Body of pancreas (tissue), 4 donors: ENCODE measurements around the gene GALNT14.

Experiments used
- CTCF ChIP-seq, 7 experiments: fragments of 450-650 bp in 4 of 7; fragments of 200-600 bp in 3 of 7; sonication (generic) in 3 of 7; IDR thresholded peaks; one replicate each; pipeline ENCODE4 v1.5.1; 2016 to 2019; ENCODE audit warnings: antibody characterized with exemption in 7 of 7
- POLR2A ChIP-seq, 3 donors: fragments of 450-650 bp; IDR thresholded peaks; one replicate each; pipeline ENCODE4 v1.6.1; 2016; ENCODE audit warnings: antibody characterized with exemption in 3 of 3, mild to moderate bottlenecking in 2 of 3

DNA sequence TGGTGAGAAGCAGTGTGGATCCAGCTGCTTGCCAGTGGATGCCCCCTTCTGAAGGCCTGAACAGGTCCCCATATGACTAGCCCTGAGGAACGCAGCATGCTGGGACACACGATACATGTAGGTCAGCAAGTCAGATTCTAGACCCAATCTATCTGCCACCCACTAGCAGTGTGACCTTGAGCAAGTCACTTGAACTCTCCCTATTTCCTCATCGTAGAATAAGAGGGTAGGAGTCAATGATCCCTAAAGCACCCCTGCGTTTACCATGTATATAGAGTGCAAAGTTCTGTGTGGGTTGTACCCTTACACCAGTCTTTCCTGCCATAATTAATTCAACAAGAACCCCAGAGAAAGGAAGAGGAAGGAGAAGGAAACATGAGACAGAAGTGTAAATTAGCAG lies 123.7 kb downstream of the GALNT14 start:
- no peak for TF ChIP-seq CTCF (IDR thresholded peaks at IDR 0.05)
- TF ChIP-seq POLR2A (IDR thresholded peaks at IDR 0.05): no peak
